Smooth muscle cell (in vitro differentiated cells): ENCODE results near the gene DGKA. TPM values are rescaled to one million over a fixed set of nuclear protein-coding genes. Genes with fewer than 3 reads are reported as not detected.

ENCODE experiments used
- DNase-seq: peaks from one replicate; lab custom pipeline; 2025; ENCODE audit not compliant: unreplicated experiment; lab: John Stamatoyannopoulos, UW
- H2AFZ ChIP-seq: fragments of 200-600 bp; sonication (generic); 2 replicates; pipeline ENCODE4 v1.6.0; 2016; ENCODE audit warnings: antibody characterized with exemption, low read depth, mild to moderate bottlenecking
- H3F3A ChIP-seq: fragments of 200-600 bp; sonication (generic); 2 replicates; pipeline ENCODE4 v1.6.0; 2017; ENCODE audit warnings: antibody characterized with exemption, low read depth
- H3K27ac ChIP-seq: fragments of 200-600 bp; sonication (generic); 2 replicates; pipeline ENCODE4 v1.5.1; 2016; ENCODE audit warnings: low read depth, mild to moderate bottlenecking
- H3K27me3 ChIP-seq: fragments of 200-600 bp; sonication (generic); 2 replicates; pipeline ENCODE4 v1.6.1; 2016; ENCODE audit warnings: low read depth, mild to moderate bottlenecking
- H3K36me3 ChIP-seq: fragments of 200-600 bp; sonication (generic); 2 replicates; pipeline ENCODE4 v1.5.1; 2016; ENCODE audit warnings: low read depth
- H3K4me1 ChIP-seq: fragments of 200-600 bp; sonication (generic); 2 replicates; pipeline ENCODE4 v1.5.1; 2016; ENCODE audit warnings: low read depth
- H3K4me2 ChIP-seq: fragments of 200-600 bp; sonication (generic); 2 replicates; pipeline ENCODE4 v1.6.0; 2016; ENCODE audit warnings: mild to moderate bottlenecking
- H3K4me3 ChIP-seq: fragments of 200-600 bp; sonication (generic); 2 replicates; pipeline ENCODE4 v1.5.1; 2016; ENCODE audit warnings: mild to moderate bottlenecking
- H3K79me2 ChIP-seq: fragments of 200-600 bp; sonication (generic); 2 replicates; pipeline ENCODE4 v1.6.0; 2016; ENCODE audit warnings: low read depth, mild to moderate bottlenecking
- H3K9ac ChIP-seq: fragments of 200-600 bp; sonication (generic); 2 replicates; pipeline ENCODE4 v1.6.0; 2016; ENCODE audit warnings: low read depth
- H3K9me3 ChIP-seq: fragments of 200-600 bp; sonication (generic); replicated peaks from 2 replicates; pipeline ENCODE4 v1.5.1; 2016; ENCODE audit warnings: low read depth
- H4K20me1 ChIP-seq: fragments of 200-600 bp; sonication (generic); 2 replicates; pipeline ENCODE4 v1.6.0; 2016; ENCODE audit warnings: low read depth
- CTCF ChIP-seq: fragments of 200-600 bp; sonication (generic); IDR thresholded peaks from 2 replicates; pipeline ENCODE4 v1.5.1; 2017; ENCODE audit warnings: borderline replicate concordance, mild to moderate bottlenecking, antibody characterized with exemption; ENCODE audit not compliant: insufficient read depth, poor library complexity, severe bottlenecking
- WGBS: methylation state at CpG from one replicate; pipeline ENCODE4 v1.1.7; 2016; ENCODE audit warnings: low lambda C conversion rate; 5-methylcytosine and 5-hydroxymethylcytosine counted together
- polyA plus RNA-seq: library from polyadenylated mRNA; unstranded; fragments of >200 nt; fragmentation: Nextera tagmentation; extraction: Ambion mirVana; gene quantifications from 2 replicates; pipeline ENCODE4 v1.2.1, GENCODE V29; 2016
- total RNA-seq: library from RNA; depleted of rRNA; stranded (reverse); fragments of >200 nt; gene quantifications from 2 replicates; pipeline ENCODE4 v1.2.3, GENCODE V29; 2014

DGKA gene
- total and polyA plus RNA-seq, 2 experiments from 2014 or later = 66.3 to 87.1 TPM

DNA sequence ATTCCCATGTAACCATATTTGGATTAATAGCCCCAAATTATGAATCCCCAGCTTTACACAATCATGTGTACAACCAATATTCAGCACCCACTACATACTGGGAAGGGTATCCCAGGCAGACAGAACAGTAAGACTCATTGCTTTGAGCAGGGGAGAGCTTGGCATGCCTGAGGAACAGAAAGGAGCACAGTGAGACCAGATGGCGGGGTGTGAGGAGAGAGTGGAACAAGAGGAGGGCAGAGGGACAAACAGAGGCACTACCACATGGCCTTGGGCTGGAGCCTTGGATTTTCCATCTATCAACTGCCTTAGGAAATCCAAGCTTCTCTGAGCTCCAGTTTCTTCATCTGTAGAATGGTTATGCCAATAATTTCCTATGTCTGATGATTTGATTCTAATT lies 3.8 kb downstream of the DGKA start:
- no peak for TF ChIP-seq CTCF
- Histone ChIP-seq H3K27me3 (no peaks in the 10 kb centered on the region), H3K9me3 (no peaks in the 10 kb centered on the region), H3F3A (peaks cover 17% of the 10 kb centered on the region), H3K4me1 (peaks cover 13% of the 10 kb centered on the region), H3K4me2 (no peak overlapping the region), H3K79me2 (peaks cover 10% of the 10 kb centered on the region), H2AFZ (no peak overlapping the region), H3K4me3 (no peak overlapping the region), H3K9ac (no peak overlapping the region), H3K27ac (no peak overlapping the region), H3K36me3 (no peaks in the 10 kb centered on the region), H4K20me1 (no peaks in the 10 kb centered on the region)
- no peak for DNase-seq
- WGBS = 100% methylated on average over 1 of the region's 1 CpG

DNA sequence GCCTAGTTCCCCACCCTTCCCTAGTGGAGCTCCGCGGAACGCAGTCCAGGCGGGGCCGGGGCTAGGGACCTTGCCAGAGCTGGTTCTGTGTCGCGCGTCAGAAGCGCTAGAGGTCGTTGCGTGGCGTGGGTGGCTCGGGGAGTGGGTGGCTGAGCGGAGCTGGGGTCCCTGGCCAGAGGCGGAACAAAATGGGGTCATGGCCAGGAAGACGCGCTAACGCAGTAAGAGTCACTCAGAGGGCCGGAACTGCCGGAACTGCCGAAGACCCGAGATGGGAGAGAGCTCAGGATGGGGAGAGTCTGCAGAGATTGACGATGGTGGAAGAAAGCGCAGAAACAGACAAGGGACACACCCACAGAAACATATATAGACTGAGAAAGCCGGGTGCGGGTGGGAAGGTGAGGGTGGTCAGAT lies 4.8 kb downstream of the DGKA start:
- 74% methylated on average over 26 of the region's 26 CpGs for WGBS
- no peaks in the 10 kb centered on the region for H3K36me3 ChIP-seq
- no peaks in the 10 kb centered on the region for H3K9me3 ChIP-seq
- no peak overlapping the region for H3K9ac ChIP-seq
- no peak overlapping the region for H2AFZ ChIP-seq
- H3F3A ChIP-seq = peaks cover 14% of the 10 kb centered on the region
- no peak overlapping the region for H3K27ac ChIP-seq
- H3K27me3 ChIP-seq = no peaks in the 10 kb centered on the region
- no peak overlapping the region for H3K4me3 ChIP-seq
- TF ChIP-seq CTCF = no peak
- H4K20me1 ChIP-seq = no peaks in the 10 kb centered on the region
- DNase-seq = no peak
- no peak overlapping the region for H3K4me2 ChIP-seq
- H3K4me1 ChIP-seq = peaks cover 9% of the 10 kb centered on the region
- H3K79me2 ChIP-seq = peaks cover 10% of the 10 kb centered on the region

DNA sequence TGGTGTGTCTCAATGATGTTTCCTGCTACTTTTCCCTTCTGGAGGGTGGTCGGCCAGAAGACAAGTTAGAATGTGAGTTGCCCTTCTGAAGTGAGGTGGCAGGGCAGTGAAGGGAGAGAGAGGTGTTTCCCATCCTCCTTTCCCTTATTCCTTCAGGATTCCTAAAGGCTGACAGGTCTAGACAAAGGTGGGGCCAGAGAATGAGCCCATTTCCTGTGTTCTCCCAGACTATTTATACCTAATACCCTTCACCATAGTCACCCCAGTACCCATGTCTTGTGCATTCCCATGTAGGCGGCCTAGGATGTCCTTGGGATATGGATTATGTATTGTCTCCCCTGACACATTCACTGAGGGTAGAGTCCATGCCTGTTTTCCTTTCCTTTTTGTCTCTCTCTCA lies 7.0 kb downstream of the DGKA start:
- no peak for DNase-seq
- H2AFZ ChIP-seq = no peak overlapping the region
- H3F3A ChIP-seq = peaks cover 7% of the 10 kb centered on the region
- no peak overlapping the region for H3K27ac ChIP-seq
- H3K27me3 ChIP-seq = no peaks in the 10 kb centered on the region
- H3K9ac ChIP-seq = no peak overlapping the region
- H3K36me3 ChIP-seq = peaks cover under 1% of the 10 kb centered on the region
- H3K4me1 ChIP-seq = no peaks in the 10 kb centered on the region
- 94% methylated on average over 2 of the region's 2 CpGs for WGBS
- H3K4me3 ChIP-seq = no peak overlapping the region
- H3K79me2 ChIP-seq = peaks cover 10% of the 10 kb centered on the region
- no peak for TF ChIP-seq CTCF
- no peaks in the 10 kb centered on the region for H4K20me1 ChIP-seq
- H3K9me3 ChIP-seq = no peaks in the 10 kb centered on the region
- no peak overlapping the region for H3K4me2 ChIP-seq

GRCh38 chr12:55938826-55939501 lies 8.0 kb downstream of the DGKA start:
- Histone ChIP-seq H3K27me3 (no peaks in the 10 kb centered on the region), H3K4me1 (no peaks in the 10 kb centered on the region), H3K9me3 (no peaks in the 10 kb centered on the region), H4K20me1 (no peaks in the 10 kb centered on the region), H3K9ac (no peak overlapping the region), H3K4me2 (no peak overlapping the region), H3K79me2 (peaks cover 6% of the 10 kb centered on the region), H3K4me3 (no peak overlapping the region), H3K27ac (no peak overlapping the region), H3F3A (peaks cover 2% of the 10 kb centered on the region), H2AFZ (no peak overlapping the region), H3K36me3 (peaks cover 6% of the 10 kb centered on the region)
- TF ChIP-seq CTCF = no peak
- 89% methylated on average over 8 of the region's 8 CpGs for WGBS
- DNase-seq = no peak
